ENCODE data around the gene LAMA3.

DNA sequence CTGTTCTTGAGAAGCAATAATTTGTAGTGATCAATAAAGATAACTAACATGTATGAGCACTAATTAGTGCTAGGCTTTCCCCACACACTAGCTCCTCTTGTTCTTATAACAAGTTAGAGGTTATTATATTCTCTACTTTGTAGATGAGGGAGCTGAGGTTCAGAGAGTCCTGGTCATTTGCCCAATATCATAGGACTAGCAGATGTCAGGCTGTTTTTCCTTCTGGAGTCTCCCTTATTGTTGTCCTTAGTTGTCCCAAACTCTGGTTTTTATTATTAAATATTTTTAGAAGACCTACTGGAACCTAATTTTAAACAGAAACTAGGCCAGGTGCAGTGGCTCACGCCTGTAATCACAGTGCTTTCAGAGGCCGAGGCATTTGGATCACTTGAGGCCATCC lies 308.8 kb downstream of the LAMA3 start:
- TF ChIP-seq, protein P1, sequence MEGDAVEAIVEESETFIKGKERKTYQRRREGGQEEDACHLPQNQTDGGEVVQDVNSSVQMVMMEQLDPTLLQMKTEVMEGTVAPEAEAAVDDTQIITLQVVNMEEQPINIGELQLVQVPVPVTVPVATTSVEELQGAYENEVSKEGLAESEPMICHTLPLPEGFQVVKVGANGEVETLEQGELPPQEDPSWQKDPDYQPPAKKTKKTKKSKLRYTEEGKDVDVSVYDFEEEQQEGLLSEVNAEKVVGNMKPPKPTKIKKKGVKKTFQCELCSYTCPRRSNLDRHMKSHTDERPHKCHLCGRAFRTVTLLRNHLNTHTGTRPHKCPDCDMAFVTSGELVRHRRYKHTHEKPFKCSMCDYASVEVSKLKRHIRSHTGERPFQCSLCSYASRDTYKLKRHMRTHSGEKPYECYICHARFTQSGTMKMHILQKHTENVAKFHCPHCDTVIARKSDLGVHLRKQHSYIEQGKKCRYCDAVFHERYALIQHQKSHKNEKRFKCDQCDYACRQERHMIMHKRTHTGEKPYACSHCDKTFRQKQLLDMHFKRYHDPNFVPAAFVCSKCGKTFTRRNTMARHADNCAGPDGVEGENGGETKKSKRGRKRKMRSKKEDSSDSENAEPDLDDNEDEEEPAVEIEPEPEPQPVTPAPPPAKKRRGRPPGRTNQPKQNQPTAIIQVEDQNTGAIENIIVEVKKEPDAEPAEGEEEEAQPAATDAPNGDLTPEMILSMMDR (conservative IDR thresholded peaks at IDR 0.05; ENCODE audit: low read depth in 2 of 2), result no peak
- TF ChIP-seq POLR2AphosphoS5 (IDR thresholded peaks at IDR 0.05; ENCODE audit: low read depth), result no peak
- no peak for TF ChIP-seq EZH2 (IDR thresholded peaks at IDR 0.05; ENCODE audit: low read depth, unreplicated experiment)
- TF ChIP-seq EZH2phosphoT487 (IDR thresholded peaks at IDR 0.05; ENCODE audit: unreplicated experiment), result no peak
- TF ChIP-seq ZNF114 (CRISPR knock-in tag; IDR thresholded peaks at IDR 0.05), result no peak
- TF ChIP-seq NANOG (IDR thresholded peaks at IDR 0.05; ENCODE audit: borderline replicate concordance), result no peak
- no peak for TF ChIP-seq ZNF331 (CRISPR knock-in tag; IDR thresholded peaks at IDR 0.05; ENCODE audit: low read depth)
- TF ChIP-seq CREB1 (CRISPR knock-in tag; IDR thresholded peaks at IDR 0.05; ENCODE audit: low read depth), result no peak
- TF ChIP-seq, protein P2, sequence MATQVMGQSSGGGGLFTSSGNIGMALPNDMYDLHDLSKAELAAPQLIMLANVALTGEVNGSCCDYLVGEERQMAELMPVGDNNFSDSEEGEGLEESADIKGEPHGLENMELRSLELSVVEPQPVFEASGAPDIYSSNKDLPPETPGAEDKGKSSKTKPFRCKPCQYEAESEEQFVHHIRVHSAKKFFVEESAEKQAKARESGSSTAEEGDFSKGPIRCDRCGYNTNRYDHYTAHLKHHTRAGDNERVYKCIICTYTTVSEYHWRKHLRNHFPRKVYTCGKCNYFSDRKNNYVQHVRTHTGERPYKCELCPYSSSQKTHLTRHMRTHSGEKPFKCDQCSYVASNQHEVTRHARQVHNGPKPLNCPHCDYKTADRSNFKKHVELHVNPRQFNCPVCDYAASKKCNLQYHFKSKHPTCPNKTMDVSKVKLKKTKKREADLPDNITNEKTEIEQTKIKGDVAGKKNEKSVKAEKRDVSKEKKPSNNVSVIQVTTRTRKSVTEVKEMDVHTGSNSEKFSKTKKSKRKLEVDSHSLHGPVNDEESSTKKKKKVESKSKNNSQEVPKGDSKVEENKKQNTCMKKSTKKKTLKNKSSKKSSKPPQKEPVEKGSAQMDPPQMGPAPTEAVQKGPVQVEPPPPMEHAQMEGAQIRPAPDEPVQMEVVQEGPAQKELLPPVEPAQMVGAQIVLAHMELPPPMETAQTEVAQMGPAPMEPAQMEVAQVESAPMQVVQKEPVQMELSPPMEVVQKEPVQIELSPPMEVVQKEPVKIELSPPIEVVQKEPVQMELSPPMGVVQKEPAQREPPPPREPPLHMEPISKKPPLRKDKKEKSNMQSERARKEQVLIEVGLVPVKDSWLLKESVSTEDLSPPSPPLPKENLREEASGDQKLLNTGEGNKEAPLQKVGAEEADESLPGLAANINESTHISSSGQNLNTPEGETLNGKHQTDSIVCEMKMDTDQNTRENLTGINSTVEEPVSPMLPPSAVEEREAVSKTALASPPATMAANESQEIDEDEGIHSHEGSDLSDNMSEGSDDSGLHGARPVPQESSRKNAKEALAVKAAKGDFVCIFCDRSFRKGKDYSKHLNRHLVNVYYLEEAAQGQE (IDR thresholded peaks at IDR 0.05; ENCODE audit: unreplicated experiment), result no peak
- no peak for TF ChIP-seq JUNB (IDR thresholded peaks at IDR 0.05; ENCODE audit: unreplicated experiment)
